ENCODE results near the gene RRP1. TPM values are rescaled to one million over a fixed set of nuclear protein-coding genes. Genes with fewer than 3 reads are reported as not detected.

The RRP1 gene
- total and polyA plus RNA-seq, 2 of the 13 experiments (the other 11 are each of a cell fraction or from before 2014, with no cell fraction given): 20.1 to 35.1 TPM

DNA sequence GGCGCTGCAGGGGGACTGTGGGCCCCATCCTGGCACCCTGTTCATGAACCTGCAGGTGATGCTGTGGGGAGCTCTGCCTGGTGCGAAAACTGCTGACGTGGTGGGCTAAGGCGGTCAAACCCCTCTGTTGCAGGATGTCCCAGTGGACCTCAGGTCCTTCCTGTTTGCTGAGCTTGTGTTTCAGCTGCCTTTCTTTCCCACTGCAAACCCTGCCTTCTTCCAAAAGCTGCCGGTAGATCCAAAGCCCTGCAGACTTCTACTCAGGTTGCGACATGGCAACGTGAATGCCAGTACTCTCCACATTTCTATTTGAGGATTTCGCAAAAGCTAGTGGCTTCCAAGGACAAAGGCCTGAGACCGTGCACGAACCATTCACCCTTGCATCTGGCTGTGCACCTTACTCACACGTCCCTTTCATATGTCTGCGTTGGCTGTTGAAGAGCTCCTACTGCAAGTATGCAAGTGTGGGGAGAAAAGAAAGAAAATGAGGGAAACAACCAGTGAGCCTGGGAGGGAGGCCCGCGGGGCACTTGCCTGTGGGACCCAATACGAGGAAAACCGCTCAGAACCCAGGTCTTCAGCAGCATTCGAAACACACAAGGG lies 6.2 kb upstream of the RRP1 start (continued):
- TF ChIP-seq, protein P1, sequence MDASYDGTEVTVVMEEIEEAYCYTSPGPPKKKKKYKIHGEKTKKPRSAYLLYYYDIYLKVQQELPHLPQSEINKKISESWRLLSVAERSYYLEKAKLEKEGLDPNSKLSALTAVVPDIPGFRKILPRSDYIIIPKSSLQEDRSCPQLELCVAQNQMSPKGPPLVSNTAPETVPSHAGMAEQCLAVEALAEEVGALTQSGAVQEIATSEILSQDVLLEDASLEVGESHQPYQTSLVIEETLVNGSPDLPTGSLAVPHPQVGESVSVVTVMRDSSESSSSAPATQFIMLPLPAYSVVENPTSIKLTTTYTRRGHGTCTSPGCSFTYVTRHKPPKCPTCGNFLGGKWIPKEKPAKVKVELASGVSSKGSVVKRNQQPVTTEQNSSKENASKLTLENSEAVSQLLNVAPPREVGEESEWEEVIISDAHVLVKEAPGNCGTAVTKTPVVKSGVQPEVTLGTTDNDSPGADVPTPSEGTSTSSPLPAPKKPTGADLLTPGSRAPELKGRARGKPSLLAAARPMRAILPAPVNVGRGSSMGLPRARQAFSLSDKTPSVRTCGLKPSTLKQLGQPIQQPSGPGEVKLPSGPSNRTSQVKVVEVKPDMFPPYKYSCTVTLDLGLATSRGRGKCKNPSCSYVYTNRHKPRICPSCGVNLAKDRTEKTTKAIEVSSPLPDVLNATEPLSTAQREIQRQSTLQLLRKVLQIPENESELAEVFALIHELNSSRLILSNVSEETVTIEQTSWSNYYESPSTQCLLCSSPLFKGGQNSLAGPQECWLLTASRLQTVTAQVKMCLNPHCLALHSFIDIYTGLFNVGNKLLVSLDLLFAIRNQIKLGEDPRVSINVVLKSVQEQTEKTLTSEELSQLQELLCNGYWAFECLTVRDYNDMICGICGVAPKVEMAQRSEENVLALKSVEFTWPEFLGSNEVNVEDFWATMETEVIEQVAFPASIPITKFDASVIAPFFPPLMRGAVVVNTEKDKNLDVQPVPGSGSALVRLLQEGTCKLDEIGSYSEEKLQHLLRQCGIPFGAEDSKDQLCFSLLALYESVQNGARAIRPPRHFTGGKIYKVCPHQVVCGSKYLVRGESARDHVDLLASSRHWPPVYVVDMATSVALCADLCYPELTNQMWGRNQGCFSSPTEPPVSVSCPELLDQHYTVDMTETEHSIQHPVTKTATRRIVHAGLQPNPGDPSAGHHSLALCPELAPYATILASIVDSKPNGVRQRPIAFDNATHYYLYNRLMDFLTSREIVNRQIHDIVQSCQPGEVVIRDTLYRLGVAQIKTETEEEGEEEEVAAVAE (CRISPR knock-in tag; IDR thresholded peaks at IDR 0.05; ENCODE audit: borderline replicate concordance): peak; percentile 73; the same call in 1 of the 2 replicates
- TF ChIP-seq ZKSCAN1 (IDR thresholded peaks at IDR 0.05; ENCODE audit: low read length) (peak; percentile 77; the same call in 1 of the 2 replicates), ZNF782 (CRISPR knock-in tag; IDR thresholded peaks at IDR 0.05; ENCODE audit: borderline replicate concordance) (no peak; the same call in 1 of the 2 replicates), ZNF598 (CRISPR knock-in tag; IDR thresholded peaks at IDR 0.05; ENCODE audit: borderline replicate concordance) (peak; percentile 80; the same call in 1 of the 2 replicates), TAF15 (IDR thresholded peaks at IDR 0.05; ENCODE audit: low read depth, low read length, poor library complexity, severe bottlenecking) (no peak), ZNF773 (CRISPR knock-in tag; IDR thresholded peaks at IDR 0.05; ENCODE audit: borderline replicate concordance) (no peak), SRF (IDR thresholded peaks at IDR 0.05; ENCODE audit: low read depth, low read length) (no peak), FOXM1 (CRISPR knock-in tag; IDR thresholded peaks at IDR 0.05) (no peak), MED13 (CRISPR knock-in tag; IDR thresholded peaks at IDR 0.05) (no peak), STAG1 (CRISPR knock-in tag; IDR thresholded peaks at IDR 0.05) (no peak), SCMH1 (CRISPR knock-in tag; IDR thresholded peaks at IDR 0.05; ENCODE audit: borderline replicate concordance) (no peak), ZNF839 (CRISPR knock-in tag; IDR thresholded peaks at IDR 0.05; ENCODE audit: borderline replicate concordance) (no peak), SOX6 (IDR thresholded peaks at IDR 0.05) (no peak), SOX6 (CRISPR knock-in tag; IDR thresholded peaks at IDR 0.05) (peak; percentile 92), EZH2 (conservative IDR thresholded peaks at IDR 0.05; ENCODE audit: low read depth, low read length) (no peak), ZNF557 (CRISPR knock-in tag; IDR thresholded peaks at IDR 0.05) (no peak), SUZ12 (IDR thresholded peaks at IDR 0.05; ENCODE audit: low read depth, low read length) (no peak), ATM (IDR thresholded peaks at IDR 0.05; ENCODE audit: borderline replicate concordance) (no peak), ZNF343 (CRISPR knock-in tag; IDR thresholded peaks at IDR 0.05) (no peak)
- TF ChIP-seq, protein P2, sequence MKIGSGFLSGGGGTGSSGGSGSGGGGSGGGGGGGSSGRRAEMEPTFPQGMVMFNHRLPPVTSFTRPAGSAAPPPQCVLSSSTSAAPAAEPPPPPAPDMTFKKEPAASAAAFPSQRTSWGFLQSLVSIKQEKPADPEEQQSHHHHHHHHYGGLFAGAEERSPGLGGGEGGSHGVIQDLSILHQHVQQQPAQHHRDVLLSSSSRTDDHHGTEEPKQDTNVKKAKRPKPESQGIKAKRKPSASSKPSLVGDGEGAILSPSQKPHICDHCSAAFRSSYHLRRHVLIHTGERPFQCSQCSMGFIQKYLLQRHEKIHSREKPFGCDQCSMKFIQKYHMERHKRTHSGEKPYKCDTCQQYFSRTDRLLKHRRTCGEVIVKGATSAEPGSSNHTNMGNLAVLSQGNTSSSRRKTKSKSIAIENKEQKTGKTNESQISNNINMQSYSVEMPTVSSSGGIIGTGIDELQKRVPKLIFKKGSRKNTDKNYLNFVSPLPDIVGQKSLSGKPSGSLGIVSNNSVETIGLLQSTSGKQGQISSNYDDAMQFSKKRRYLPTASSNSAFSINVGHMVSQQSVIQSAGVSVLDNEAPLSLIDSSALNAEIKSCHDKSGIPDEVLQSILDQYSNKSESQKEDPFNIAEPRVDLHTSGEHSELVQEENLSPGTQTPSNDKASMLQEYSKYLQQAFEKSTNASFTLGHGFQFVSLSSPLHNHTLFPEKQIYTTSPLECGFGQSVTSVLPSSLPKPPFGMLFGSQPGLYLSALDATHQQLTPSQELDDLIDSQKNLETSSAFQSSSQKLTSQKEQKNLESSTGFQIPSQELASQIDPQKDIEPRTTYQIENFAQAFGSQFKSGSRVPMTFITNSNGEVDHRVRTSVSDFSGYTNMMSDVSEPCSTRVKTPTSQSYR (CRISPR knock-in tag; IDR thresholded peaks at IDR 0.05; ENCODE audit: borderline replicate concordance): no peak
- TF ChIP-seq, protein P3, sequence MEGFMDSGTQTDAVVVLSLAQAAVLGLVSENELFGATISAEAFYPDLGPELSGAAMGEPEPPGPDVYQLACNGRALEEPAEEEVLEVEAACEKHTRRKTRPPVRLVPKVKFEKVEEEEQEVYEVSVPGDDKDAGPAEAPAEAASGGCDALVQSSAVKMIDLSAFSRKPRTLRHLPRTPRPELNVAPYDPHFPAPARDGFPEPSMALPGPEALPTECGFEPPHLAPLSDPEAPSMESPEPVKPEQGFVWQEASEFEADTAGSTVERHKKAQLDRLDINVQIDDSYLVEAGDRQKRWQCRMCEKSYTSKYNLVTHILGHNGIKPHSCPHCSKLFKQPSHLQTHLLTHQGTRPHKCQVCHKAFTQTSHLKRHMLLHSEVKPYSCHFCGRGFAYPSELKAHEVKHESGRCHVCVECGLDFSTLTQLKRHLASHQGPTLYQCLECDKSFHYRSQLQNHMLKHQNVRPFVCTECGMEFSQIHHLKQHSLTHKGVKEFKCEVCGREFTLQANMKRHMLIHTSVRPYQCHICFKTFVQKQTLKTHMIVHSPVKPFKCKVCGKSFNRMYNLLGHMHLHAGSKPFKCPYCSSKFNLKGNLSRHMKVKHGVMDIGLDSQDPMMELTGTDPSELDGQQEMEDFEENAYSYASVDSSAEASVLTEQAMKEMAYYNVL (CRISPR knock-in tag; IDR thresholded peaks at IDR 0.05; ENCODE audit: borderline replicate concordance): peak; percentile 88
- TF ChIP-seq, protein P4, sequence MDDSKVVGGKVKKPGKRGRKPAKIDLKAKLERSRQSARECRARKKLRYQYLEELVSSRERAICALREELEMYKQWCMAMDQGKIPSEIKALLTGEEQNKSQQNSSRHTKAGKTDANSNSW (CRISPR knock-in tag; IDR thresholded peaks at IDR 0.05; ENCODE audit: borderline replicate concordance): no peak
